SK-N-SH (cell line): ENCODE results near the gene WDR5B. TPM values are rescaled to one million over a fixed set of nuclear protein-coding genes. Genes with fewer than 3 reads are reported as not detected.
A peak's percentile ranks its signal among the peaks of the same experiment; 100 is the strongest.

Experiments
- CTCF ChIA-PET: fragments of 300-600, 350-600 bp; formaldehyde crosslinking; extraction: SDS; loops from one replicate; lab custom pipeline; 2021; lab: Yijun Ruan, JAX
- POLR2A ChIA-PET: fragments of 350-600 bp; sonication (Branson Sonifier 250); formaldehyde crosslinking; extraction: SDS; loops from one replicate; lab custom pipeline; 2020; ENCODE audit warnings: antibody characterized with exemption, inconsistent platforms; lab: Yijun Ruan, JAX
- DNase-seq: peaks from one replicate; pipeline ENCODE4 v3.0.0; 2012
- H2AFZ ChIP-seq: fragments of 200-600 bp; sonication (generic); 2 replicates; pipeline ENCODE4 v1.8.1; 2016; ENCODE audit warnings: antibody characterized with exemption, mild to moderate bottlenecking, low read depth
- H3F3A ChIP-seq: fragments of 200-600 bp; sonication (generic); replicated peaks from 2 replicates; pipeline ENCODE3; 2016; ENCODE audit warnings: antibody characterized with exemption, mild to moderate bottlenecking; ENCODE audit not compliant: insufficient read depth
- H3K27ac ChIP-seq, 2 experiments: fragments of 200-500 bp in 1 of 2; fragments of 200-600 bp in 1 of 2; sonication (Bioruptor generic) in 1 of 2; sonication (generic), shearing (Covaris generic) in 1 of 2; 2 replicates each; pipeline versions ENCODE4 v1.5.1 to v1.6.1; 2014 to 2016; ENCODE audit warnings: low read depth in 2 of 2, inconsistent platforms in 1 of 2, low read length in 1 of 2, mild to moderate bottlenecking in 1 of 2, mixed read lengths in 1 of 2
- H3K27me3 ChIP-seq: fragments of 200-600 bp; sonication (generic), shearing (Covaris generic); 2 replicates; pipeline ENCODE4 v1.6.1; 2016; ENCODE audit warnings: mixed run types; ENCODE audit not compliant: insufficient read depth
- H3K36me3 ChIP-seq, 2 experiments: fragments of 200-500 bp in 1 of 2; fragments of 200-600 bp in 1 of 2; sonication (Bioruptor generic) in 1 of 2; sonication (generic) in 1 of 2; replicated peaks in 1 of 2; 2 replicates each; pipeline versions ENCODE3 to v1.5.1; 2014 to 2016; ENCODE audit warnings: low read length in 1 of 2, mild to moderate bottlenecking in 1 of 2; ENCODE audit not compliant: insufficient read depth in 2 of 2, control insufficient read depth in 1 of 2
- H3K4me1 ChIP-seq, 2 experiments: fragments of 200-500 bp in 1 of 2; fragments of 200-600 bp in 1 of 2; sonication (Bioruptor generic) in 1 of 2; sonication (generic), shearing (Covaris generic) in 1 of 2; 2 replicates each; pipeline versions ENCODE4 v1.5.1 to v1.6.1; 2014 to 2016; ENCODE audit warnings: low read depth in 1 of 2, low read length in 1 of 2, mixed run types in 1 of 2; ENCODE audit not compliant: insufficient read depth in 2 of 2, control insufficient read depth in 1 of 2
- H3K4me2 ChIP-seq: fragments of 200-600 bp; sonication (generic), shearing (Covaris generic); 2 replicates; pipeline ENCODE4 v1.6.1; 2017; ENCODE audit warnings: mixed run types
- H3K4me3 ChIP-seq, 2 experiments: fragments of 200-500 bp in 1 of 2; fragments of 200-600 bp in 1 of 2; sonication (Bioruptor generic) in 1 of 2; sonication (generic), shearing (Covaris generic) in 1 of 2; 2 replicates each; pipeline versions ENCODE4 v1.5.1 to v1.8.1; 2014 to 2016; ENCODE audit warnings: low read depth in 2 of 2, inconsistent platforms in 1 of 2, low read length in 1 of 2, mild to moderate bottlenecking in 1 of 2, mixed read lengths in 1 of 2, moderate library complexity in 1 of 2
- H3K79me2 ChIP-seq: fragments of 200-600 bp; sonication (generic); 2 replicates; pipeline ENCODE4 v1.8.1; 2017; ENCODE audit warnings: mild to moderate bottlenecking; ENCODE audit not compliant: insufficient read depth
- H3K9ac ChIP-seq: fragments of 200-600 bp; sonication (generic); 2 replicates; pipeline ENCODE4 v1.6.1; 2017; ENCODE audit warnings: mixed run types
- H3K9me2 ChIP-seq: fragments of 200-600 bp; sonication (generic); 2 replicates; pipeline ENCODE4 v1.6.1; 2017; ENCODE audit warnings: mixed run types
- H3K9me3 ChIP-seq: fragments of 200-600 bp; sonication (generic); 2 replicates; pipeline ENCODE4 v1.6.1; 2017; ENCODE audit warnings: mixed run types, mild to moderate bottlenecking, moderate library complexity
- H4K20me1 ChIP-seq: fragments of 200-600 bp; sonication (generic); 2 replicates; pipeline ENCODE4 v1.6.1; 2017; ENCODE audit warnings: mild to moderate bottlenecking, mixed run types; ENCODE audit not compliant: insufficient read depth
- CHD2 ChIP-seq: fragments of 150-350 bp; IDR thresholded peaks from 2 replicates; pipeline ENCODE4 v1.6.1; 2018; ENCODE audit warnings: low read length; ENCODE audit not compliant: partially characterized antibody
- CTCF ChIP-seq: fragments of 200-600 bp; sonication (generic); IDR thresholded peaks from 2 replicates; pipeline ENCODE4 v1.6.1; 2017; ENCODE audit warnings: antibody characterized with exemption, mild to moderate bottlenecking, moderate library complexity
- ELF1 ChIP-seq: IDR thresholded peaks from 2 replicates; pipeline ENCODE4 v1.4.0; 2012
- EP300 ChIP-seq, 2 experiments: IDR thresholded peaks; 2 replicates each; pipeline versions ENCODE4 v1.4.0 to v1.6.1; 2012; ENCODE audit warnings: borderline replicate concordance in 1 of 2, low read depth in 1 of 2, low read length in 1 of 2
- EZH2phosphoT487 ChIP-seq: fragments of 200-600 bp; sonication (generic); IDR thresholded peaks from 2 replicates; pipeline ENCODE4 v1.6.1; 2017; ENCODE audit warnings: low read depth, mixed run types, mild to moderate bottlenecking, antibody characterized with exemption, moderate library complexity, borderline replicate concordance
- FOXJ3 ChIP-seq: sonication (generic); formaldehyde crosslinking; IDR thresholded peaks from 2 replicates; pipeline ENCODE4 v1.5.1; 2020; ENCODE audit warnings: mild to moderate bottlenecking, missing genetic modification reagents
- FOXM1 ChIP-seq: IDR thresholded peaks from 2 replicates; pipeline ENCODE4 v1.4.0; 2012; ENCODE audit warnings: low read depth, mild to moderate bottlenecking
- JUND ChIP-seq: IDR thresholded peaks from 2 replicates; pipeline ENCODE4 v1.4.0; 2012
- MAX ChIP-seq: IDR thresholded peaks from 2 replicates; pipeline ENCODE4 v1.4.0; 2012; ENCODE audit warnings: low read depth
- MXI1 ChIP-seq: IDR thresholded peaks from 2 replicates; pipeline ENCODE4 v1.6.1; 2012; ENCODE audit warnings: mild to moderate bottlenecking, low read depth, low read length, improper control_type of control experiment
- NFIC ChIP-seq: IDR thresholded peaks from 2 replicates; pipeline ENCODE4 v1.4.0; 2012; ENCODE audit warnings: borderline replicate concordance
- NRF1 ChIP-seq: IDR thresholded peaks from 2 replicates; pipeline ENCODE4 v1.6.1; 2012; ENCODE audit warnings: low read depth, mild to moderate bottlenecking, low read length
- POLR2AphosphoS5 ChIP-seq: IDR thresholded peaks from 2 replicates; pipeline ENCODE4 v1.6.1; 2012; ENCODE audit warnings: low read depth, low read length
- RAD21 ChIP-seq: IDR thresholded peaks from 2 replicates; pipeline ENCODE4 v1.6.1; 2012; ENCODE audit warnings: mild to moderate bottlenecking, low read length
- REST ChIP-seq: IDR thresholded peaks from 2 replicates; pipeline ENCODE4 v1.6.1; 2012; ENCODE audit warnings: mild to moderate bottlenecking, low read depth, low read length, moderate library complexity
- RFX5 ChIP-seq: IDR thresholded peaks from 2 replicates; pipeline ENCODE4 v1.6.1; 2012; ENCODE audit warnings: mild to moderate bottlenecking, improper control_type of control experiment, low read length
- RXRA ChIP-seq: IDR thresholded peaks from 2 replicates; pipeline ENCODE4 v1.4.0; 2012; ENCODE audit warnings: low read depth, mild to moderate bottlenecking, borderline replicate concordance
- SIN3A ChIP-seq: IDR thresholded peaks from 2 replicates; pipeline ENCODE4 v1.6.1; 2012; ENCODE audit warnings: low read depth, mild to moderate bottlenecking, low read length, moderate library complexity, borderline replicate concordance
- SMC3 ChIP-seq: IDR thresholded peaks from 2 replicates; pipeline ENCODE4 v1.6.1; 2012; ENCODE audit warnings: low read depth, low read length, improper control_type of control experiment
- TAF1 ChIP-seq: IDR thresholded peaks from 2 replicates; pipeline ENCODE4 v1.6.1; 2012; ENCODE audit warnings: low read depth, mild to moderate bottlenecking, low read length, moderate library complexity, borderline replicate concordance
- TCF12 ChIP-seq: IDR thresholded peaks from 2 replicates; pipeline ENCODE4 v1.4.0; 2012
- TEAD4 ChIP-seq: IDR thresholded peaks from 2 replicates; pipeline ENCODE4 v1.4.0; 2012; ENCODE audit warnings: mild to moderate bottlenecking, borderline replicate concordance; ENCODE audit not compliant: insufficient read depth
- USF1 ChIP-seq: IDR thresholded peaks from 2 replicates; pipeline ENCODE4 v1.4.0; 2012; ENCODE audit warnings: low read depth, borderline replicate concordance
- USF2 ChIP-seq: fragments of 150-350 bp; IDR thresholded peaks from 2 replicates; pipeline ENCODE4 v1.6.1; 2017; ENCODE audit warnings: antibody characterized with exemption, low read length, low read depth, borderline replicate concordance
- YY1 ChIP-seq: IDR thresholded peaks from 2 replicates; pipeline ENCODE4 v1.4.0; 2012; ENCODE audit warnings: low read depth, mild to moderate bottlenecking
- WGBS: methylation state at CpG from one replicate; pipeline ENCODE4 v1.1.6; 2017; ENCODE audit warnings: low lambda C conversion rate; 5-methylcytosine and 5-hydroxymethylcytosine counted together
- polyA plus RNA-seq, 3 experiments: library from polyadenylated mRNA; depleted of rRNA; stranded (reverse); fragments of >200 nt; gene quantifications; 2 replicates each; pipeline ENCODE4 v1.2.3, GENCODE V29; 2012

Gene WDR5B
- polyA plus RNA-seq (2012; rRNA removed) = 2.2 and 3.5 TPM in 2 replicates
- polyA plus RNA-seq (2012; cell fraction: cytosol; rRNA removed) = 3.7 and 3.8 TPM in 2 replicates
- 0.95 and 2.5 TPM in 2 replicates for polyA plus RNA-seq (2012; cell fraction: nucleus; rRNA removed)

- CTCF ChIA-PET = interaction anchor here (0.6 to 2.7 kb wide), 10 partner anchors 11 to 1143 kb away, joined by 3 to 18 read pairs (median 3); partner anchors contain the start of gene FAM162A
- peaks cover 7 to 8% of the 10 kb centered on the region in 2 experiments for H3K4me1 ChIP-seq
- peak within 1 kb of the TSS; percentile 87 for H2AFZ ChIP-seq
- H3K36me3 ChIP-seq = peaks cover 10 to 15% of the 10 kb centered on the region in 2 experiments
- peak within 1 kb of the TSS; percentile 85 for H3K9ac ChIP-seq
- peak within 1 kb of the TSS; percentile 81 for H3K4me2 ChIP-seq
- H3K9me2 ChIP-seq = no peaks in the 10 kb centered on the region
- no peaks in the 10 kb centered on the region for H4K20me1 ChIP-seq
- peaks cover 70% of the 10 kb centered on the region for H3K79me2 ChIP-seq
- peak within 1 kb of the TSS; percentile 90 to 97 for H3K27ac ChIP-seq
- no peaks in the 10 kb centered on the region for H3K27me3 ChIP-seq
- peaks cover 3% of the 10 kb centered on the region for H3F3A ChIP-seq
- H3K9me3 ChIP-seq = no peaks in the 10 kb centered on the region
- POLR2A ChIA-PET = interaction anchor here (0.7 to 2.7 kb wide), 6 partner anchors 10 to 521 kb away, joined by 3 to 21 read pairs (median 3); partner anchors contain the start of genes FAM162A, HSPBAP1, KPNA1 and MIX23
- peak within 1 kb of the TSS; percentile 74 to 95 for H3K4me3 ChIP-seq
- WGBS = 2% methylated on average over 48 of the region's 48 CpGs
- DNase-seq = peak; percentile 93
- TF ChIP-seq REST (no peak), SMC3 (no peak), ELF1 (peak; percentile 79), USF1 (no peak), YY1 (peak; percentile 59; the same call in 1 of the 2 replicates), NRF1 (peak; percentile 95), RFX5 (no peak; the same call in 1 of the 2 replicates), RAD21 (no peak), TAF1 (peak; percentile 91), FOXJ3 (CRISPR knock-in tag) (no peak), JUND (no peak), CHD2 (peak; percentile 36), POLR2AphosphoS5 (peak; percentile 99), TCF12 (peak; percentile 45; the same call in 1 of the 2 replicates), MXI1 (peak; percentile 98), MAX (peak; percentile 97), SIN3A (peak; percentile 87; the same call in 1 of the 2 replicates), RXRA (no peak), NFIC (no peak; the same call in 1 of the 2 replicates), FOXM1 (no peak), CTCF (no peak), TEAD4 (no peak), EZH2phosphoT487 (no peak), EP300 (IDR thresholded peaks at IDR 0.05; ENCODE audit: borderline replicate concordance in 1 of 2, low read depth in 1 of 2, low read length in 1 of 2) (peak in 1 of 2 experiments; percentile 16; a peak in 1 of 4 replicates), USF2 (no peak)
Observed at GRCh38 chr3:122415762-122416654, at the start of gene WDR5B. TSS of gene WDR5B (minus strand) at chr3:122416062. CDS start at chr3:122415528, 534 bp downstream.
